RPMI7951 (cell line): ENCODE data around the gene PLPP3. TPM values are rescaled to one million over a fixed set of nuclear protein-coding genes. Genes with fewer than 3 reads are reported as not detected.

Experiments
- DNase-seq: peaks from one replicate; pipeline ENCODE4 v3.0.0-alpha.2; 2012; ENCODE audit warnings: low read depth
- total RNA-seq: library from RNA; depleted of rRNA; stranded (reverse); fragments of >200 nt; shearing (Covaris generic); gene quantifications from 2 replicates; pipeline ENCODE4 v1.2.3, GENCODE V29; 2014

The PLPP3 gene
- total RNA-seq, 1 experiment from 2014 or later = 19.7 TPM

- DNase-seq = peak; percentile 42
Measured at GRCh38 chr1:56576880-56577405, 2.4 kb downstream of the PLPP3 start.

- no peak for DNase-seq
Measured at GRCh38 chr1:56575865-56576264, 3.5 kb downstream of the PLPP3 start.

DNA sequence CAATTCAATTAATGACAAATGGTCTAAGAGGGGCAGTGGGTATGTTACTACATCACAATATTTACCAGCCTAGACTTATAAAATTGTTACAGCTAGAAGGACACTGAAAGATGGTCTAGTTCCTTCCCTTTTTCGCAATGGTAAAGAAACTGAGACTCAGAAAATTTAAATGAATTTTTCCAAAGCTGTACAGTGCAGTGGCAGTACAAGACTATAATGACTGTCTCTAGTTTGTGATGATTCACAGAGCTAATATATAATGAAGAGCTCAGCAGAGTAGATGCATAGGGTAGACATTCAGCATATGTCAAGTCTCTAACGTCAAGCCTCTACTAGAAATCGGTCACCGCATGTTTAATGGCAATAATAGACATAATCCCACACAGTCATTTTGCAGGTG, 4.6 kb downstream of the PLPP3 start:
- DNase-seq = no peak

GRCh38 chr1:56573311-56573710, 6.1 kb downstream of the PLPP3 start:
- DNase-seq = no peak

DNA sequence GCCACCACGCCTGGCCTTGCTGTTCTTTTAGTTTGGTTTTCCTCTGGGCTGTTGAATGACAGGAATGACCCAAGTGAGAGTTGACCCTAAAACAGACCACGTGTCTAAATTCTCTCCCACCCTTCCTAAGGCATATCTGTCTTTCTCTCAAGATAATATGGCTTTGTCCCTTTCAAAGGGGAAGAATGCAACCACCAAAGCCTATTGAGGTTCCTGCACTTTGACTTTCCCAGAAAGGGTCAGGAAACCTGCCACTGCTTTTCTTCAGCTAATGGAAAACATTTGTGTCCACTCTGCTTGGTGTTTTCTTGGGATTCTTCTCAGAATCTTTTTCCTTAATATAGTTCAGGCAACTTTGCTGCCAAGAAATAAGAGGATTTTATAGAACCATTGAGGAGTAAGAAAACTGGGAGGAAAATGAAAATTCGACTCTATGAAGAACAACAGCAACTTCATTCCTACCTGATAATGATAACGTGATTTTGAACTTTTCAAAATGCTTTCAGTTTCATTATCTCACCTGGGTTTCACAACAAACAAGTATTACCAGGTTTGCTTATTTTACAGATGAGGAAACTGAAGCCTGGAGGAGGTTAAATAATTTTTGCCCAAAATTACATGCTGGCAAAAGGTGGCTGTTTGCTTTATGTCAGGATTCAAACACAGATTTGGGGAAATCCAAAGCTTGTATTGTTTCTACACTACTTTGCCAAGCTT, 6.9 kb downstream of the PLPP3 start:
- no peak for DNase-seq

DNA sequence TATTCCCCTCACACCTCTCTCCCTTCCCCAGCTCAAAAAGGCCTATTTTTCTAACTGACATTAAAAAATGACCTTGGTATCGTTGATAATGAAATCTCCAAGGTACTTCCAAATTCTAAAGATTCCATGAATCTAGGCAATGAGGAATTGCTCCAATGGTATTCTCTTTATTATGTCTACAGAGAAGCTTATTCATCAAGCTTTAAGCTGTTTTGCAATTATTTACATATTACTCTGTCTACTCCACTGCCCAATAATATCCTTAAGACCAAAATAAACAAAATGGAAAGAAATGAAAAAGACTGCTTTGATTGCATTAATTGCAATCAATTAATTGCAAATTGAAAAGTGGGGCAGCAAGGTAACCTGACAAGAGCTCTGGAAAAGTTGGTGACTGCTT, 7.9 kb downstream of the PLPP3 start:
- DNase-seq = no peak

DNA sequence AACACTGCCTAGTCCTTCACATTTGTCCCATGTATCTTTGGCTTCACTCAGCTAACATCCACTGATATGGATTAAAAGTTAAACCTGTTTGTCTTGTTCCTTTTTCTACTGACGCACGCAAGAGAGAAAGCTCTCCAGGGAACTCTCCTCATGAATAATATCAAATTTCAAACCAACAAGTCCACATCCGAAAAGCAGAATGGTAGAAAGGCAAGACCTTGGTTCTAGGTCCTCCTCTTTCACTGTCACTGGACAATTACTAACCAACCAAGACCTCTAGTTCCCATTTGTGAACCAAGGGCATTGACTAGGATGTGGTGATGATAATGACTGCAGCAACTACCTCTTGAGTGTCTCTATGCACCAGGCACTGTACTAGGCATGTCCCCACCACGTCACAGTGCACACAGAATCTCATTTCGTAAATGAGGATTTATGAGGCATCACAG, 8.4 kb downstream of the PLPP3 start:
- no peak for DNase-seq

- DNase-seq = no peak
Measured at GRCh38 chr1:56569661-56570060, 9.7 kb downstream of the PLPP3 start.

DNA sequence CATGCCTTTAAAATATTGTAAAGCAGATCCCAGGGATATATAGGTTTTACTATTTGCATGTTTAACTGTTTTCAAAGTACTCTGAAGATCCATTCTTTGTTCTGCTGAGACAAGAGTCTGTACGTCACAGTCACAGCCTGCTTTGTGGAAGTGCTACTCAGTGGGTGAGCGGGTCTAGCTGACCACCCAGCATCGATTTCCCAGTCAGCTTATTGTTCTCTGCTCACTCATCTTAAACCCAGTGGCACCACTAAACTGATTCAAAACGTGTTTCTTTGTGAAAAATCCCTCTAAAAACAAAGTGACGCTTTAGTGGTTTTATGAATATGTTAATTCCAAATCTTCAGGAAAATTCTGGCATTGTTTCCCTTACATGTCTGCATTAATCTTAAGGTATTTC, 12.4 kb downstream of the PLPP3 start:
- DNase-seq = no peak

DNA sequence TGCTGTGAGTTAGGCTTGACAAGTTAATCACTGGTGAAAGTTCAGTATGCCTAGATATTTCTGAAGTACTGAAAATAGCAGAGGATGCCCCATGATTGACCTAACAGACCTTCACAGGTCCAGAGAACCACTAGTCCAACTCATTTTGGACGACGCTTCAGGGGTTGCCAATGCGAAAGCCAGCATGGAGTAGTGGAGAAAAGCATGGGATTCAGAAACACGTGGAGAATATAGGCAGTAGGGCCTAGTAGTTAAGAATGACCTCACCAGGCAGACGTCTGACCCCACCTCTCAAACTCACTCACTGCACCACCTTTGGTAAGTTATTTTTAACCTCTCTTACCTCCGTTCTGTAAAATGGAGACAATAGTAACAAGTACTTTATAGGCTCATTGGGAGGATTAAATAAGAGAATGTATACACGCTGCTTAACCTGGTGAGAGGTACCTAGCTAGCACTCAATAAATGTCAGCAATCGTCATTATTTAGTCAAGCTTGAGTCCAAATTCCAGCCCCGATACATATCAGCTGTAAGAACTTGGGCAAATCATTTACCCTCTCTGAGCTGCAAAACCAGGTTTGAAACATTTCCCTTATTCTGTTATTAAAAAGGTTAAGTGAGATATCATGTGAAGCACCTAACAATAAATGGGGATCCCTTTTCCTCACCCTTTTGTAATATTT, 13.2 kb downstream of the PLPP3 start:
- no peak for DNase-seq

DNA sequence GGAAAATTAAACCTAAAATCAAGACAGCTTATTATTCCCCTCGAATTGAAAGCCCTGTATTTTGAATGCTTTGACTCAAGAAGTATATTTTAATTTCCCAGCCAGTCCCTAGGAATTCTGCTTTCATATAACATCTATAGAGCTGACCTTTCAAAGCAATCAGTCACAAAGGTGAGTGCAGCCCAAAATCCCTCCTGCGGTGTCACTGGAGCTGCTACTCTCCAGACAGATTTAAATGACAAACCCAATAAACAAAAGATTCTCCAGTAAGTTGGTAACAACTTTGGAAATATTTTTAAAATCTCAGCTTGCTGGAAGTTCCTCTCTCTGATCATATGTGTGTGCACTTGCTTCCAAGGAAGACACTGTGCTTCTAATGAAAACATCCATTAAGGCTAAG, 14.7 kb downstream of the PLPP3 start:
- DNase-seq = no peak

GRCh38 chr1:56563568-56563967, 15.8 kb downstream of the PLPP3 start:
- DNase-seq = no peak

GRCh38 chr1:56562891-56563452, 16.4 kb downstream of the PLPP3 start:
- no peak for DNase-seq

- no peak for DNase-seq
Measured at GRCh38 chr1:56561227-56562019, 17.9 kb downstream of the PLPP3 start.

DNA sequence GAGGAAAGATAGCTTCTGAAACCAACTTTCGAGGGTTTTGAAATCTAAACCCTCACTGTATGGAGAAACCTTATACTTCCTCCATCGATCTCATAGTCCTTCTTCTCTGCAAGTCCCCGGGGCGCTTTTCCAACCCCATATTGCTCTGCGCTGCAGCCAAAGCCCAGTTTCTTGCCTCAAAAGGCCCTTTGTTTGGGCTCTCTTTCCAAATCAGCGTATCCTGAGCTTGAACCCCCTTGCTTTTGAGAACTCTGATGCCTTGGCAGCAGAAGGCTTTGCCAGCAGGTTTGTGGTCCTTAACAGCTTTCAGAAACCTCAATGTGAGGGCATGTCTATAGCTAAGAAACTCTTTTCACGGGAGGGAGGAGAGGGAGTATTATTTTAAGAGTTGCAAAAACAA, 21.6 kb downstream of the PLPP3 start:
- peak; percentile 34 for DNase-seq

DNA sequence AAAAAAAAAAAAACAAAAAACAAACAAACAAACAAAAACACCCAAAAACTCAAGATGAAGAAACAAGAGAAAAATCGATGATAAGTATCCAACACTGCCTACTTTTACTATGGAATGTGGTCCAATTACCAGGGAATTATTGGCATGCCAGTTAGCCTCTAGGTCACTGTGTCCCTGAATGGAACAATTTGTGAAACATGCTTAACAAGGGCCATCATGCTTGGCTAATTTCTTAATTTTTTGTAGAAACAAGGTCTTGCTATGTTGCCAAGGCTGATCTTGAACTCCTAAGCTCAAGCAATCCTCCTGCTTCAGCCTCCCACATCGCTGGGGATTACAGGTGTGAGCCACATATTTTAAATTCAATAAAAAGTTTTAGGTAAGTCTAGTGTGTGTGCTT, 23.9 kb downstream of the PLPP3 start:
- DNase-seq = no peak

- peak; percentile 50 for DNase-seq
Measured at GRCh38 chr1:56553046-56553445, 26.3 kb downstream of the PLPP3 start.

DNA sequence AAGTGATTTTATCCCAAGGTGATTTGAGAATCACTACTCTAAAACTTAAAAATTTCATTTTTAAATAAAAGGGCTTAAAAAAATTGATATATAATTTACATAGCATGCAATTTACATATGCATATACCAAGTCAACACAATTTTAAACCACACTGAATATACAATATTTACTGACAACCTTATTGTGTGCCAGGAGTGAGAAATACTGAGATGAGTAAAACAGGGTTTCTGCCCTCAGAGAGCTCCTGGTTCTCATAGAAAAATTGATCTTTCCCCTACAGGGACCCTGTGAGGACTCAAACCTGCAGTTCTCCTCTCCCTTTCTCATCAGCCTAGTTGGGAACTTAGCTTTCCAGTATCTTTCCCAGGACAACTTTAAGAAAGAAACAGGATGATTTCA, 27.0 kb downstream of the PLPP3 start:
- DNase-seq = no peak

GRCh38 chr1:56551691-56552090, 27.7 kb downstream of the PLPP3 start:
- peak; percentile 11 for DNase-seq

DNA sequence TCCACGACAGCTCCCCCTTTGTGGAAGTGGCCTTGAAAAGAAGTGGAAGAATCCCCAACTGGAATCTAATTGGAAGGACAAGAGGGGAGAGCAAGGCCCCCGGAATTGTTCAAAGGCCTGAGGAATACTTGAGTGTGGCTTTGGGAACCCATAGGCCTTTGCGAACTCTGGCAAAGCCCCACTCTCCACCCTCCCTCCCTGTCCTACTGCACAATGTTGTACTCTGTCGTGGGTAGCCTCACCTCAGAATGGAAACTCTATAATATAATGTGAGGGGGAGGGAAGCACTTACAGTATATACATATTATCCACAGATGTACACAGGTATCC, 28.5 kb downstream of the PLPP3 start:
- no peak for DNase-seq

DNA sequence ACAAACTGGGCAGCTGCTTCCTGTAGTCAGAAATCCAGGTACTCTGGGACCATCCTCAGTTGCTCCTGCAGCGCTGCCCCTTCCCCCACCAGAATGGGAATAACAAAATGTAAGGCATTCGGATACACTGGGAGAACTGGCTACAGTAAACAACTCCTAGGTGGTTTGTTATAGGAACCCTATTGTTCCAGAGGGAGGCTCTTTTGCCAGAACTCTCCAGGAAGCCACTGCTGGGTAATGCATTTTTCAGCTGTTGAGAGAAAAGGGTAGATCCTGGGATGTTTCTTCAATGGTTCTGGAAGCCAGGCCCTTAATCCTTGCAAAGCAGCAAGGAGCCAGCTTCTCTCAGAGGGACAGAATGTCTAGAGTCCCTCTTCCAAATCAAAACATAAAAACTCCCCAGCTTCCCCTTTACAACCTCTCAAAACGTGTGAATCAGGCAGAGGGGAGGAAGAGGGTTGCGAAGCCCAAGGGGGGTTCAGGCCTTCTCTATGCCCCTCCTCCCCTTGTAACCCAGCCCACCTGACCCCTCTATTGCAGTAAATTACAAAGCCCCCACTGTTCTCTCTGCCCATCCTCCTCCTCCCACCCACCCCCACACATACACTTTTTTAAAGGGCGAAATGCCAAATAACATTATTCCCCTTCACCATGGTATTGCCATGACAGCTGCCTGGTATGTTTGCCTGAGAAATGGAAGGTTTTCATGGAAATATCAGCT, 29.1 kb downstream of the PLPP3 start:
- DNase-seq = no peak

GRCh38 chr1:56548571-56548970, 30.8 kb downstream of the PLPP3 start:
- DNase-seq = no peak
